ENCODE data around the gene DESI1.
"Not testable (repeated sequence)": the region's sequence is repeated elsewhere in the genome, so short reads cannot be mapped to it uniquely, and the experiment has no call there.

The DESI1 gene

DNA sequence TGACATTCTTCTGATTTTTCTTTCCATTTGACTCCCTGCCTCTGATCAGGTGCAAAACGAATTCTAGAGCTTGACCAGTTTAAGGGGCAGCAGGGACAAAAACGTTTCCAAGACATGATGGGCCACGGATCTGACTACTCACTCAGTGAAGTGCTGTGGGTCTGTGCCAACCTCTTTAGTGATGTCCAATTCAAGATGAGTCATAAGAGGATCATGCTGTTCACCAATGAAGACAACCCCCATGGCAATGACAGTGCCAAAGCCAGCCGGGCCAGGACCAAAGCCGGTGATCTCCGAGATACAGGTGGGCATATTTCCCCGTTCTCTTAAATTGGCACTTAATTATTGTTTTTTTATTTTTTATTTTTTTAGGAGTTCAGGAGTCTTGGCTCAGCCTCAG is 15.6 kb upstream of the DESI1 start:
- H3K4me3 ChIP-seq (ENCODE audit: low read depth, low read length) = no peak overlapping the region

GRCh38 chr22:41634610-41635009 is 13.8 kb upstream of the DESI1 start:
- not testable (repeated sequence) for H3K4me3 ChIP-seq (ENCODE audit: low read depth, low read length)

- H3K4me3 ChIP-seq (ENCODE audit: low read depth, low read length) = not testable (repeated sequence)
Measured at GRCh38 chr22:41631615-41632014, 10.8 kb upstream of the DESI1 start.

GRCh38 chr22:41631115-41631514 is 10.3 kb upstream of the DESI1 start:
- H3K4me3 ChIP-seq (ENCODE audit: low read depth, low read length) = not testable (repeated sequence)

GRCh38 chr22:41625577-41625976 is 4.7 kb upstream of the DESI1 start:
- no peak overlapping the region for H3K4me3 ChIP-seq (ENCODE audit: low read depth, low read length)

- H3K4me3 ChIP-seq (ENCODE audit: low read depth, low read length) = peak overlapping the region; percentile 88
Measured at GRCh38 chr22:41621911-41622179, 1.0 kb upstream of the DESI1 start.

DNA sequence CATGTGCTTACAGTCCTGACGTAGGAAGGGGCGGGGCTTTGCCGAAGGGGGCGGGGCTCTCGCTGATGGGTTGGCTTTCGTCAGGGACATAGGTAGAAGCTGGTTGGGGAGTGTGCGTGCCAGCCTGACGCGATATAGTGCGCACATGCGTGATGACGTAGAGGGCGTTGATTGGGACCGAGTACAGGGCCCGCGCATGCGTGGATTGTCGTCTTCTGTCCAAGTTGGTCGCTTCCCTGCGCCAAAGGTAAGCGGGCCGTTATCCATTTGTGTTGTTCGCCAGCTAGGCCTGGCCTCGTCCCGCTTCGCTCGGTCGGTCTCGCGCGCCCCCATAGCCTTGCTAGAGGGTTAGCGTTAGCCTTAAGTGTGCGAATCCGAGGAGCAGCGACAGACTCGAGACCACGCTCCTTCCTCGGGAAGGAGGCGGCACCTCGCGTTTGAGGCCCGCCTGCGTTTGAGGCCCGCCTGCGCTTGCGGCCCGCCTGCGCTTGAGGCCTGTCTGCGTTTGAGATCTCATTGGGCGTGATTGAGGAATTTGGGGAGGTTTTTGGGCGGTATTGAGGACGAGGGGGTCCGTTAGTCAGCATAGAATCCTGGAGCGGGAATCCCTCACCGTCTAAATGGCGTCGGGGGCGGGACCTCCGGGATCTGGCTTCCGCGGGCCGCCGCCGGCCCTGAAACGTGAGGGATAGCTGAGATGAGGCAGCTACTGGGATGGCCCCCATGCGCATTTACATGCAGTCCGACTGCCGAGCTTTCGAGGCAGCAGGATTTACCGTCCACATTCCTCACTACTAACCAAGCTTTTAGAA is 462 bp upstream of the DESI1 start, which contains the start of gene XRCC6:
XRCC6 (plus strand) TSS at position 197 of the 812 bp plus-strand sequence. CDS start 710 bp downstream, outside the sequence.
- H3K4me3 ChIP-seq (ENCODE audit: low read depth, low read length) = peak within 1 kb of the TSS; percentile 88

DNA sequence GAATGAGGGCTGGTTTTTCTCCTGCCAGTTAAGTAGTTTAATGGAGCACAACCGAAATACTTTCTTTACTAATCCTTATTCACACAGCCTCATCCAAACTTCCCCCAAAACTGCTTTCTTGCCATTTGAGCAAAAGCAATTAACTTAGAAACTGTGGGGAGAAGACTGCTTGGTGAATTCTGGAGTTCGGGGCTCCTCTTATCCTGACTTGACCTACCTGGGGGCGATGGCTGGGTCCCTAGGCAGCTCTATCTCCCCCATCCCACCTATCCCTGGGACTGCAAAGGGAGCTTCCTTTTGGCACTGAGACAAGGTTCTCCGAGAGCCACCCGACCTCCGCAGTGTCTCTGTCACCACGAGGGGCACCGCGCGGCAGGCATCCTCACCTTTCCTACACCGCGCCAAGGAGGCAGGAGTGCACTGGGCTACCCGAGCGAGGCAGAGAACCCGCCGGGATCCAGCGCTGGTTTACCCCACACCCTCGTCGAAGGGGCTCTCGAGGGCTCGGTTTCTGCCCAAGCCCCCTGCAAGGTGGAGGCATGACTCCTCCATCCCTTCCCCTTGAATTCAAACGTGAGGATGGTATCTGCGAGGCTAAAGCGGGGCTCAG is 759 bp downstream of the DESI1 start:
- peak overlapping the region; percentile 88 for H3K4me3 ChIP-seq (ENCODE audit: low read depth, low read length)

GRCh38 chr22:41613456-41613855 is 7.4 kb downstream of the DESI1 start:
- no peak overlapping the region for H3K4me3 ChIP-seq (ENCODE audit: low read depth, low read length)

- no peak overlapping the region for H3K4me3 ChIP-seq (ENCODE audit: low read depth, low read length)
Measured at GRCh38 chr22:41612603-41613306, 8.1 kb downstream of the DESI1 start.

DNA sequence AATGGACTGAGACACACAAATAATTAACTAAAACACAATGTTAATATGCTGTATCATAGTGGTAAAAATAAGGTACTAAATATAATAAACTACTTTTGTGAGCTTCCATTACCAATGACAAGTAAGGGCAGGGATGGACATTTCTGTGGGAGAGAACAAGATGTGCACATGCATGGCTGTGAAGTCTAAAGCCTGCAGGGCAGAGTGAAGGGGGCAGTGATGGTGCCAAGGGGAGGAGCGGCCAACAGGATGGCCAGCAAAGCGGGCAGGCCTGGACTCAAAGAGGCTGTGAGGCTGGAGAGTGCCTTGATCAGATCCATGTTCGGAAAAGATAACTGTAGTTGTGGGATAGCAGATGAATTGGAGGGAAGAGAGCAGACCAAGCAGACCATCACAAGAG is 12.5 kb downstream of the DESI1 start:
- no peak overlapping the region for H3K4me3 ChIP-seq (ENCODE audit: low read depth, low read length)

DNA sequence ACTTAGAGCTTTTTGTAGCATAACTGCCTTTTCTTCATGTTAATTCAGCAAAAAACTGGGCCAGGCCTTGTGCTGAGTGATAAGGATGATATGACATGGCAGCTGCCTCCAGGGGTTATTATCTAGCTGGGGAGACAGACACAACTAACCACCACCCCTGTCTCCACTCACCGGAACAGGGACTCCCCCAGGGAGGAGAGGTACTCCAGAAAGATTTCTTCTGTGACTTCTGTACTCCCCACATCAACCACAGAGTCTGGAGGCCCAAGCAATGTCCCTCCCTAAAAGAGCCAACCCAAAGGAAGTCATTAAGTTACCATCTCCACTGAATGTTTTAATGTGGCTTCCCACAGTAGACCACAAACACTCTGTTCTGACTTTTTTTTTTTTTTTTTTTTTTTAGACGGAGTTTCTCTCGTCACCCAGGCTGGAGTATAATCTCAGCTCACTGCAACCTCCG is 16.9 kb downstream of the DESI1 start:
- H3K4me3 ChIP-seq (ENCODE audit: low read depth, low read length) = no peak overlapping the region

DNA sequence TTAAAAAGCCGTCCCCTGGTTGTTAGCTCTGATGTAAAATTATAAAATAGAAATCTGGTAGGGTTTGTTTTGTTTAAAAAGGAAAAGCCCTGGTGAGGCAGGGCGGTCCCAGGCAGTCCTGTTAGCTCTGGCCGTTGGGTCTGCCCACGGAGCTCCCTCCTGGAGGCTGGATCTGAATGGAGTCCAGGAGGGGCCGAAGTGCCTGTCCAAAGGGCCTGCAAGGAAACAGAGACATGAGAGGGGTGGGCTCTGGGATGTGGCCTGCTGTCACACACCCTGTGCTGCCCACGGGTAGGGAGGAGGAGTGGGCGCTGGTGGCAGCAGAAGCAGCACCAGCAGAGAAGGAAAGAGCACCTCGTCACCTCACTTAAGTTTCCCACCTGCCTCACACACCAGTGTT is 19.9 kb downstream of the DESI1 start:
- H3K4me3 ChIP-seq (ENCODE audit: low read depth, low read length) = no peak overlapping the region

- H3K4me3 ChIP-seq (ENCODE audit: low read depth, low read length) = no peak overlapping the region
Measured at GRCh38 chr22:41598891-41599635, 21.8 kb downstream of the DESI1 start.

DNA sequence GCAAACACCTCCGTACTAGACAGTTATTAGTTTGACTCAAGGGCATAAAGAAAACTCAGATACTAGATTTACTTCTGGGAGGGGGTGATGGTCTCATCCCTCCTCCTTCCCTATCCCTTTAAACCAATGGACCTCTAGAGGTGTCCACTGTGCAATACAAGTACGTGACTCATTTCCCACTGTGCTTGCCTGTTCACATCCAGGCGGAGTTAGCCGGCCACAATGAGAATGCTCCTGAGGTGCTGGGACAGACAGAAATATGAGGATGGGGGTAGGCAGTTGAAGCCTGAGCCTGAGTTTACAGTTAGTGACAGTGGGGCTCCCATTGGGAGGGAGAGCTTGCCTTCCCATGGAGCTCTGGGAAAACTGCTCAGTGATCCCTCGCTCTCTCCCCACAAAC is 22.8 kb downstream of the DESI1 start:
- H3K4me3 ChIP-seq (ENCODE audit: low read depth, low read length) = no peak overlapping the region

- no peak overlapping the region for H3K4me3 ChIP-seq (ENCODE audit: low read depth, low read length)
Measured at GRCh38 chr22:41597635-41597953, 23.2 kb downstream of the DESI1 start.

GRCh38 chr22:41596776-41597634 is 23.8 kb downstream of the DESI1 start:
- H3K4me3 ChIP-seq (ENCODE audit: low read depth, low read length) = no peak overlapping the region

GRCh38 chr22:41595703-41596102 is 25.1 kb downstream of the DESI1 start:
- H3K4me3 ChIP-seq (ENCODE audit: low read depth, low read length) = no peak overlapping the region

DNA sequence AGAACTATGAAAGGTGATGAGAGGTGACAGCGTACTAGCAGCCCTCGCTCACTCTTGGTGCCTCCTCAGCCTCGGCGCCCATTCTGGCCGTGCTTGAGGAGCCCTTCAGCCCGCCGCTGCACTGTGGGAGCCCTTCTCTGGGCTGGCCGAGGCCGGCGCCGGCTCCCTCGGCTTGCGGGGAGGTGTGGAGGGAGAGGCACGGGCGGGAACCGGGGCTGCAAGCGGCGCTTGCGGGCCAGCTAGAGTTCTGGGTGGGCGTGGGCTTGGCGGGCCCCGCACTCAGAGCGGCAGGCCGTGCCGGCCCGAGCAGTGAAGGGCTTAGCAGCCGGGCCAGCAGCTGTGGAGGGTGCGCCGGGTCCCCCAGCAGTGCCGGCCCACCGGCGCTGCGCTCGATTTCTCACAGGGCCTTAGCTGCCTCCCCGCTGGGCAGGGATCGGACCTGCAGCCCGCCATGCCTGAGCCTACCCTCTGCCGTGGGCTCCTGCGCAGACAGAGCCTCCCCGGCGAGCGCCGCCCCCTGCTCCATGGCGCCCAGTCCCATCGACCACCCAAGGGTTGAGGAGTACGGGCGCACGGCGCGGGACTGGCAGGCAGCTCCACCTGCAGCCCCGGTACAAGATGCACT is 27.4 kb downstream of the DESI1 start:
- H3K4me3 ChIP-seq (ENCODE audit: low read depth, low read length) = not testable (repeated sequence)

Data from iPS-11a (cell line).